Measurements from ENCODE around the gene TMEM94.

GRCh38 chr17:75547091-75547490 is 90.7 kb downstream of the TMEM94 start:
- TF ChIP-seq POLR2A (IDR thresholded peaks at IDR 0.05) = no peak
- TF ChIP-seq, protein P1, sequence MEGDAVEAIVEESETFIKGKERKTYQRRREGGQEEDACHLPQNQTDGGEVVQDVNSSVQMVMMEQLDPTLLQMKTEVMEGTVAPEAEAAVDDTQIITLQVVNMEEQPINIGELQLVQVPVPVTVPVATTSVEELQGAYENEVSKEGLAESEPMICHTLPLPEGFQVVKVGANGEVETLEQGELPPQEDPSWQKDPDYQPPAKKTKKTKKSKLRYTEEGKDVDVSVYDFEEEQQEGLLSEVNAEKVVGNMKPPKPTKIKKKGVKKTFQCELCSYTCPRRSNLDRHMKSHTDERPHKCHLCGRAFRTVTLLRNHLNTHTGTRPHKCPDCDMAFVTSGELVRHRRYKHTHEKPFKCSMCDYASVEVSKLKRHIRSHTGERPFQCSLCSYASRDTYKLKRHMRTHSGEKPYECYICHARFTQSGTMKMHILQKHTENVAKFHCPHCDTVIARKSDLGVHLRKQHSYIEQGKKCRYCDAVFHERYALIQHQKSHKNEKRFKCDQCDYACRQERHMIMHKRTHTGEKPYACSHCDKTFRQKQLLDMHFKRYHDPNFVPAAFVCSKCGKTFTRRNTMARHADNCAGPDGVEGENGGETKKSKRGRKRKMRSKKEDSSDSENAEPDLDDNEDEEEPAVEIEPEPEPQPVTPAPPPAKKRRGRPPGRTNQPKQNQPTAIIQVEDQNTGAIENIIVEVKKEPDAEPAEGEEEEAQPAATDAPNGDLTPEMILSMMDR (IDR thresholded peaks at IDR 0.05) = no peak
